ENCODE measurements around the gene AGER.
"Not testable (repeated sequence)": the region's sequence is repeated elsewhere in the genome, so short reads cannot be mapped to it uniquely, and the experiment has no call there.

AGER gene

GRCh38 chr6:32148289-32149091, 35.6 kb downstream of the AGER start:
- DNase-seq, result peak in 7 of 14 donors; percentile 19 to 38 (median 33)

GRCh38 chr6:32147401-32148132, 36.5 kb downstream of the AGER start:
- no peak for DNase-seq

- DNase-seq, result no peak
These were observed 37.4 kb downstream of the AGER start for GRCh38 chr6:32146687-32147086.

- no peak for DNase-seq
These were observed 37.8 kb downstream of the AGER start for GRCh38 chr6:32146287-32146686.

GRCh38 chr6:32144238-32144637, 39.8 kb downstream of the AGER start:
- not testable (repeated sequence) for DNase-seq

- no peak for DNase-seq
These were observed 43.5 kb downstream of the AGER start for GRCh38 chr6:32140420-32141046.

- DNase-seq, result no peak
These were observed 44.5 kb downstream of the AGER start for GRCh38 chr6:32139590-32139989.

- no peak for DNase-seq
These were observed 46.6 kb downstream of the AGER start for GRCh38 chr6:32137454-32137853.

- DNase-seq, result no peak
These were observed 50.3 kb downstream of the AGER start for GRCh38 chr6:32133786-32134185.

GRCh38 chr6:32132110-32132509, 51.9 kb downstream of the AGER start:
- no peak for DNase-seq

GRCh38 chr6:32131439-32131948, 52.6 kb downstream of the AGER start:
- DNase-seq, result no peak
